Mesenchymal stem cell (in vitro differentiated cells and primary cell): ENCODE measurements around the gene SCO2.

Source experiments
- DNase-seq: peaks from one replicate; pipeline ENCODE4 v3.0.0-alpha.2; 2013
- H2AFZ ChIP-seq: one replicate; pipeline ENCODE4 v1.6.1; 2013; ENCODE audit warnings: low read depth, mild to moderate bottlenecking, control low read depth, inconsistent platforms, low read length, moderate library complexity
- H2AK5ac ChIP-seq: 2 replicates; pipeline ENCODE4 v1.6.1; 2013; ENCODE audit warnings: low read length, moderate library complexity, mild to moderate bottlenecking, inconsistent platforms; ENCODE audit not compliant: severe bottlenecking
- H2BK120ac ChIP-seq: one replicate; pipeline ENCODE4 v1.6.1; 2013; ENCODE audit warnings: low read depth, mild to moderate bottlenecking, inconsistent platforms, low read length, moderate library complexity
- H2BK12ac ChIP-seq, 2 experiments: one replicate each; pipeline ENCODE4 v1.6.1; 2013; ENCODE audit warnings: inconsistent platforms in 2 of 2, low read length in 2 of 2, mild to moderate bottlenecking in 2 of 2, moderate library complexity in 2 of 2, control low read depth in 1 of 2
- H2BK15ac ChIP-seq: one replicate; pipeline ENCODE4 v1.6.1; 2013; ENCODE audit warnings: mild to moderate bottlenecking, low read depth, inconsistent platforms; ENCODE audit not compliant: poor library complexity, severe bottlenecking
- H2BK5ac ChIP-seq: 2 replicates; pipeline ENCODE4 v1.6.1; 2013; ENCODE audit warnings: low read depth, mild to moderate bottlenecking, low read length, control low read depth, inconsistent platforms; ENCODE audit not compliant: poor library complexity, severe bottlenecking
- H3K14ac ChIP-seq, 2 experiments: one replicate each; pipeline ENCODE4 v1.6.1; 2013; ENCODE audit warnings: inconsistent platforms in 2 of 2, low read length in 2 of 2, control low read depth in 1 of 2, mild to moderate bottlenecking in 1 of 2, moderate library complexity in 1 of 2
- H3K18ac ChIP-seq, 2 experiments: one replicate each; pipeline ENCODE4 v1.6.1; 2013; ENCODE audit warnings: inconsistent platforms in 2 of 2, low read length in 2 of 2, control low read depth in 1 of 2, low read depth in 1 of 2, mild to moderate bottlenecking in 1 of 2
- H3K23ac ChIP-seq, 2 experiments: one replicate each; pipeline ENCODE4 v1.6.1; 2013; ENCODE audit warnings: inconsistent platforms in 2 of 2, low read length in 2 of 2, mild to moderate bottlenecking in 2 of 2, moderate library complexity in 2 of 2, control low read depth in 1 of 2
- H3K27ac ChIP-seq: 2 replicates; pipeline ENCODE4 v1.5.1; 2013; ENCODE audit warnings: mild to moderate bottlenecking, moderate library complexity, low read length, control low read depth, inconsistent platforms; ENCODE audit not compliant: poor library complexity, severe bottlenecking
- H3K27me3 ChIP-seq, 2 experiments: 2 replicates each; pipeline versions ENCODE4 v1.6.1 to v1.7.0; 2013; ENCODE audit warnings: low read length in 2 of 2, mild to moderate bottlenecking in 2 of 2, moderate library complexity in 2 of 2, control low read depth in 1 of 2, inconsistent platforms in 1 of 2; ENCODE audit not compliant: control insufficient read depth in 1 of 2, insufficient read depth in 1 of 2
- H3K36me3 ChIP-seq, 2 experiments: 2 replicates each; pipeline versions ENCODE4 v1.6.1 to v1.7.0; 2013; ENCODE audit warnings: low read length in 2 of 2, control low read depth in 1 of 2, inconsistent platforms in 1 of 2, low read depth in 1 of 2, mild to moderate bottlenecking in 1 of 2; ENCODE audit not compliant: insufficient read depth in 2 of 2, control insufficient read depth in 1 of 2
- H3K4ac ChIP-seq, 2 experiments: one replicate each; pipeline ENCODE4 v1.6.1; 2013; ENCODE audit warnings: inconsistent platforms in 2 of 2, low read length in 2 of 2, mild to moderate bottlenecking in 2 of 2, moderate library complexity in 2 of 2, control low read depth in 1 of 2, low read depth in 1 of 2
- H3K4me1 ChIP-seq: 2 replicates; pipeline ENCODE4 v1.6.1; 2013; ENCODE audit warnings: low read depth, low read length, control low read depth; ENCODE audit not compliant: control insufficient read depth, insufficient read depth
- H3K4me2 ChIP-seq: 2 replicates; pipeline ENCODE4 v1.6.1; 2013; ENCODE audit warnings: low read length, mild to moderate bottlenecking, inconsistent platforms; ENCODE audit not compliant: poor library complexity, severe bottlenecking
- H3K4me3 ChIP-seq, 2 experiments: 2 replicates each; pipeline versions ENCODE4 v1.5.1 to v1.7.0; 2013; ENCODE audit warnings: low read length in 2 of 2, mild to moderate bottlenecking in 2 of 2, control low read depth in 1 of 2, low read depth in 1 of 2; ENCODE audit not compliant: insufficient read depth in 1 of 2
- H3K79me1 ChIP-seq: replicated peaks from 2 replicates; pipeline ENCODE4 v1.6.1; 2013; ENCODE audit warnings: mild to moderate bottlenecking, control low read depth, low read length, inconsistent platforms; ENCODE audit not compliant: poor library complexity, severe bottlenecking
- H3K9ac ChIP-seq: 2 replicates; pipeline ENCODE4 v1.7.0; 2013; ENCODE audit warnings: mild to moderate bottlenecking, low read length, moderate library complexity
- H3K9me3 ChIP-seq: 2 replicates; pipeline ENCODE4 v1.7.0; 2013; ENCODE audit warnings: mild to moderate bottlenecking, low read length; ENCODE audit not compliant: control insufficient read depth
- H4K8ac ChIP-seq: one replicate; pipeline ENCODE4 v1.6.1; 2013; ENCODE audit warnings: inconsistent platforms, mild to moderate bottlenecking, low read length, moderate library complexity
- H4K91ac ChIP-seq: one replicate; pipeline ENCODE4 v1.6.1; 2013; ENCODE audit warnings: mild to moderate bottlenecking, low read length, inconsistent platforms
- WGBS: methylation state at CpG from one replicate; pipeline ENCODE4 v1.1.7; 2013; ENCODE audit warnings: mixed read lengths; 5-methylcytosine and 5-hydroxymethylcytosine counted together

Gene SCO2

DNA sequence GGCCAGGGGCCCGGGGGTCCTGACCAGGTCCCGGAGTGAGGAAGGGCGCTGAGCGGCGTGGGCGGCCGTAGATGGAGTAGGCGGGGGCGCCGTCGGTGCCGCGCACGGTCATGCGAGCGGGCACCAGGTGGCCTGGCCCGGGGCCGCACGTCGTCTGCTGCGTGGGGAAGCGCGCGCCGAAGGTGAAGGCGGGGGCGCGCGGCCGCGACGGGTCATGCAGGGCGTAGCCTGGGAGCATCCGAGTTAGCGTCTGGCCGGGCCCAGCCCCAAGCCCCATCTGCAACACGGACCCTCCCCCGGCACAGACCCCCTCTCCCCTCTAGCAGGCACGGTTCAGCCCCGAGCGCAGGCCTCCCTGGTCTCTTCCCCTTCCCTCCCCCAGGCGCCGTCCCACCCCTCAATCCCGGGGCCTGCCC, 6.2 kb upstream of the SCO2 start:
- Histone ChIP-seq H2BK5ac (no peak overlapping the region), H2BK12ac (peak overlapping the region in 1 of 2 experiments; percentile 34), H2BK120ac (peak overlapping the region; percentile 97), H3K4me2 (peak overlapping the region; percentile 87), H3K9me3 (no peaks in the 10 kb centered on the region), H2AFZ (peak overlapping the region; percentile 58), H4K91ac (peak overlapping the region; percentile 73), H3K9ac (peak overlapping the region; percentile 93), H3K27ac (no peak overlapping the region), H2BK15ac (peak overlapping the region; percentile 98), H3K4me1 (peaks cover 44% of the 10 kb centered on the region), H3K14ac (peak overlapping the region in 1 of 2 experiments; percentile 78), H2AK5ac (no peak overlapping the region), H3K18ac (peak overlapping the region; percentile 84 to 95), H3K23ac (peak overlapping the region in 1 of 2 experiments; percentile 75), H3K36me3 (peaks cover 0 to 3% of the 10 kb centered on the region in 2 experiments), H3K4me3 (peak overlapping the region; percentile 45 to 85), H3K4ac (peak overlapping the region; percentile 77 to 90), H3K27me3 (peaks cover 0 to 27% of the 10 kb centered on the region in 2 experiments), H3K79me1 (peaks cover 5% of the 10 kb centered on the region), H4K8ac (peak overlapping the region; percentile 93)
- 0% methylated on average over 10 of the region's 44 CpGs for WGBS
- DNase-seq, result peak; percentile 40

- DNase-seq, result peak; percentile 91
- peak overlapping the region; percentile 97 for H2BK120ac ChIP-seq
- H3K27me3 ChIP-seq, result peaks cover 0 to 27% of the 10 kb centered on the region in 2 experiments
Measured at GRCh38 chr22:50530877-50531545, 5.6 kb upstream of the SCO2 start.

GRCh38 chr22:50530580-50530876, 5.1 kb upstream of the SCO2 start:
- peaks cover 0 to 27% of the 10 kb centered on the region in 2 experiments for H3K27me3 ChIP-seq
- peak overlapping the region; percentile 18 for H3K4me2 ChIP-seq
- no peak overlapping the region for H2BK5ac ChIP-seq
- H3K27ac ChIP-seq, result no peak overlapping the region
- peak overlapping the region; percentile 64 for H2AFZ ChIP-seq
- H4K91ac ChIP-seq, result peak overlapping the region; percentile 98
- peak overlapping the region; percentile 87 to 92 for H3K18ac ChIP-seq
- peak overlapping the region; percentile 96 for H3K4ac ChIP-seq
- H3K36me3 ChIP-seq, result peaks cover 0 to 3% of the 10 kb centered on the region in 2 experiments
- peak overlapping the region; percentile 94 for H4K8ac ChIP-seq
- H2BK120ac ChIP-seq, result peak overlapping the region; percentile 97
- no peak for DNase-seq
- peak overlapping the region in 1 of 2 experiments; percentile 99 for H3K23ac ChIP-seq
- peaks cover 5% of the 10 kb centered on the region for H3K79me1 ChIP-seq
- H3K9me3 ChIP-seq, result no peaks in the 10 kb centered on the region
- H3K9ac ChIP-seq, result peak overlapping the region; percentile 93
- peak overlapping the region; percentile 98 for H2BK15ac ChIP-seq
- H2AK5ac ChIP-seq, result no peak overlapping the region
- WGBS, result 2% methylated on average over 18 of the region's 21 CpGs
- peak overlapping the region in 1 of 2 experiments; percentile 77 for H3K14ac ChIP-seq
- peaks cover 48% of the 10 kb centered on the region for H3K4me1 ChIP-seq
- H2BK12ac ChIP-seq, result peak overlapping the region; percentile 21 to 77
- H3K4me3 ChIP-seq, result peak overlapping the region; percentile 41 to 85

More at GRCh38 chr22:50530877-50531545, 5.6 kb upstream of the SCO2 start:
- H3K18ac ChIP-seq, result peak overlapping the region; percentile 92 to 95
- H3K9me3 ChIP-seq, result no peaks in the 10 kb centered on the region
- H3K4me1 ChIP-seq, result peaks cover 48% of the 10 kb centered on the region
- WGBS, result 16% methylated on average over 48 of the region's 53 CpGs
- H2AK5ac ChIP-seq, result no peak overlapping the region
- peak overlapping the region; percentile 87 for H3K4me2 ChIP-seq
- H3K79me1 ChIP-seq, result peaks cover 5% of the 10 kb centered on the region
- peak overlapping the region; percentile 98 for H4K91ac ChIP-seq
- peak overlapping the region; percentile 93 for H3K9ac ChIP-seq
- no peak overlapping the region for H3K23ac ChIP-seq
- no peak overlapping the region for H2AFZ ChIP-seq
- peak overlapping the region in 1 of 2 experiments; percentile 77 for H2BK12ac ChIP-seq
- peak overlapping the region; percentile 96 for H3K4ac ChIP-seq
- H3K4me3 ChIP-seq, result peak overlapping the region in 1 of 2 experiments; percentile 85
- H2BK5ac ChIP-seq, result no peak overlapping the region
- H3K14ac ChIP-seq, result peak overlapping the region in 1 of 2 experiments; percentile 30
- H2BK15ac ChIP-seq, result peak overlapping the region; percentile 98
- H4K8ac ChIP-seq, result peak overlapping the region; percentile 94
- peaks cover 0 to 3% of the 10 kb centered on the region in 2 experiments for H3K36me3 ChIP-seq
- no peak overlapping the region for H3K27ac ChIP-seq

DNA sequence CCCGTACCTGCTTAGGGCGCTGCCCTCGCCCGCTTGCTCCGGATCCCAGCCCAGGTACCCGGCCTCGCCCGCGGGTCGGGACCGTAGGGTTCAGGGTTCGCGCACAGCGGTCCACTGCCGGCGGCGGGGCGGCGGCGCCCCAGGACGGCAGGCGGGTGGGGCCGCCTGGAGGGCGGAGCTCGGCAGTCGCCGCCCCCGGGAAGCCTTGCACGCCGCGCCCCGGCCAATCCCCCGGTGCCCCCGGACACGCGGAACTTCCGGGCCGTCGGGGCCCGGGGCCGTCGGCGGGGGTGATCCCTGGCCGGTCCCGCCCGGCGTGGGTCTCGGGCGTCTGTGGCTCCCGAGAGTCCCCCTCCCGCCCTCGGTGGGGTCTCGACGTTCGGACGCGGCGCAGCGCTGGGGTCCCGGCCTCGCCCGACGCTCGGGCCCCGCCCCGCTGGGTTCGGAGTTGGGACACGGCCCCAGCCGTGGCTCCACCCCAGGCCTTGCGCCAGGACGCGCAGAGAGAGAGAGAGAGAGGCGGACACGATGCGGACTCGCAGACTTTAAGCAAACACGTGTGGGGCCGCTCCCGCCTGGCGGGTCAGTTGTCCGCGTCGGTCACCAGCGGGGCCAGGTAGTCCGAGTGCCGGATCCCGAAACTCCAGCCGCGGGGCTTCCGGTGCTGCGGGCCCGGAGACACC, 4.6 kb upstream of the SCO2 start, which contains the start of gene TYMP:
TYMP (minus strand) TSS at position 116 of the 683 bp plus-strand sequence. CDS start 303 bp downstream, outside the sequence.
- peak; percentile 89 for DNase-seq
- Histone ChIP-seq H3K79me1 (peaks cover 5% of the 10 kb centered on the region), H3K4me2 (peak within 1 kb of the TSS; percentile 18), H2BK12ac (peak within 1 kb of the TSS; percentile 21 to 94), H4K8ac (peak within 1 kb of the TSS; percentile 96), H3K14ac (peak within 1 kb of the TSS in 1 of 2 experiments; percentile 87), H2BK5ac (no peak within 1 kb of the TSS), H3K18ac (peak within 1 kb of the TSS; percentile 87 to 92), H3K27me3 (peaks cover 0 to 27% of the 10 kb centered on the region in 2 experiments), H3K4ac (peak within 1 kb of the TSS; percentile 96), H3K9ac (peak within 1 kb of the TSS; percentile 93), H3K4me3 (peak within 1 kb of the TSS; percentile 41 to 85), H2BK15ac (peak within 1 kb of the TSS; percentile 99), H2BK120ac (peak within 1 kb of the TSS; percentile 97), H3K4me1 (peaks cover 48% of the 10 kb centered on the region), H2AFZ (peak within 1 kb of the TSS; percentile 64), H3K9me3 (no peaks in the 10 kb centered on the region), H3K27ac (no peak within 1 kb of the TSS), H4K91ac (peak within 1 kb of the TSS; percentile 98), H3K23ac (peak within 1 kb of the TSS in 1 of 2 experiments; percentile 99), H2AK5ac (no peak within 1 kb of the TSS), H3K36me3 (peaks cover 0 to 3% of the 10 kb centered on the region in 2 experiments)
- 9% methylated on average over 41 of the region's 92 CpGs for WGBS
